ENCODE measurements around the gene MYOM1. TPM values are rescaled to one million over a fixed set of nuclear protein-coding genes. Genes with fewer than 3 reads are reported as not detected.

MYOM1 gene
- total and polyA plus RNA-seq, 2 donors (not counting 3 experiments of a cell fraction or from before 2014, with no cell fraction given), result 0.08 TPM; not detected in 1

DNA sequence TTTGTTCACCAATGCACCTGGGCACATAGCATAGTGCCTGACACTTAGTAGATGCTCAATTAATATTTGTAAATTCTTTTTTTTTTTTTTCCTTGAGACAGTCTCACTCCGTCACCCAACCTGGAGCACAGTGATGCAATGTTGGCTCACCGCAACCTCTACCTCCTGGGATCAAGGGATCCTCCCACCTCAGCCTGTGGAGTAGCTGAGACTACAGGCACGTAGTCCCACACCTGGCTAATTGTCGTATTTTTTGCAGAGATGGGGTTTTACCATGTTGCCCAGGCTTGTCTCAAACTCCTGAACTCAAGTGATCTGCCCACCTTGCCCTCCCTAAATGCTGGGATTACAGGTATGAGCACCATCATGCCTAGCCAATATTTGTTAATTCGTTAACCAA is 183.7 kb downstream of the MYOM1 start:
- intact Hi-C loops (cut with micrococcal nuclease) (no loop called here), dilution Hi-C loops (cut with MboI; ENCODE audit: extremely low pct_ligation_motif_present, low sequenced_read_pairs) (no loop called here)
- Histone ChIP-seq H3K4me1 (ENCODE audit: control insufficient read depth, extremely low read depth, insufficient read depth, low read length) (peaks cover 8% of the 10 kb centered on the region), H3K27me3 (ENCODE audit: control insufficient read depth in 2 of 2, insufficient read depth in 2 of 2, low read length in 2 of 2) (no peaks in the 10 kb centered on the region), H3K27ac (ENCODE audit: insufficient read depth, low read depth, low read length) (no peak overlapping the region), H3K4me3 (replicated peaks in 1 of 3; ENCODE audit: insufficient read depth in 1 of 3, low read depth in 1 of 3, low read length in 3 of 3) (no peak overlapping the region), H4K20me1 (replicated peaks; ENCODE audit: control insufficient read depth, extremely low read depth, insufficient read depth, low read length) (no peaks in the 10 kb centered on the region), H3K9me1 (replicated peaks; ENCODE audit: control insufficient read depth, extremely low read depth, insufficient read depth, low read length) (no peaks in the 10 kb centered on the region), H3K36me3 (ENCODE audit: control insufficient read depth in 2 of 2, extremely low read depth in 1 of 2, insufficient read depth in 2 of 2, low read length in 2 of 2) (no peaks in the 10 kb centered on the region), H3K79me2 (ENCODE audit: control insufficient read depth, insufficient read depth, low read length) (no peaks in the 10 kb centered on the region), H2AFZ (ENCODE audit: low read depth, low read length) (no peak overlapping the region), H3K9me3 (replicated peaks; ENCODE audit: control insufficient read depth, insufficient read depth, low read length) (no peaks in the 10 kb centered on the region), H3K4me2 (ENCODE audit: insufficient read depth, low read length) (no peak overlapping the region), H3K9ac (replicated peaks; ENCODE audit: extremely low read depth, insufficient read depth, low read length) (no peak overlapping the region)
- no peak for DNase-seq (ENCODE audit: low read depth, low spot score)
- POLR2A ChIA-PET, result no interaction called here
- no peak for TF ChIP-seq POLR2AphosphoS5 (IDR thresholded peaks at IDR 0.05; ENCODE audit: insufficient read depth, low read depth, low read length)
- TF ChIP-seq POLR2A (IDR thresholded peaks at IDR 0.05; ENCODE audit: low read depth, low read length), result no peak
- no peak for TF ChIP-seq GATA2 (IDR thresholded peaks at IDR 0.05; ENCODE audit: insufficient read depth, insufficient read length, low read depth, low read length)
- TF ChIP-seq JUN (IDR thresholded peaks at IDR 0.05; ENCODE audit: borderline replicate concordance, insufficient read depth, insufficient read length, low read depth), result no peak
- no peak for TF ChIP-seq CTCF (IDR thresholded peaks at IDR 0.05; ENCODE audit: extremely low read depth in 1 of 2, insufficient read depth in 1 of 2, low read depth in 1 of 2, low read length in 2 of 2)
- no peak for TF ChIP-seq MAX (IDR thresholded peaks at IDR 0.05; ENCODE audit: insufficient read depth, insufficient read length)
- no peak for TF ChIP-seq FOS (IDR thresholded peaks at IDR 0.05; ENCODE audit: borderline replicate concordance, insufficient read depth, low read length)
- TF ChIP-seq EZH2 (IDR thresholded peaks at IDR 0.05; ENCODE audit: borderline replicate concordance, low read depth, low read length, severe bottlenecking), result no peak
- FAIRE-seq, result no peak
- BruUV-seq (replicated peaks), result no TSS peak
- CTCF ChIA-PET, result no interaction called here
